GM23248 (cell line): ENCODE results near the gene CCDC92.

Experiments
- EZH2 ChIP-seq: fragments of 200-600 bp; sonication (generic); IDR thresholded peaks from 2 replicates; pipeline ENCODE4 v1.6.1; 2018; ENCODE audit warnings: antibody characterized with exemption, mild to moderate bottlenecking; ENCODE audit not compliant: insufficient read depth, poor library complexity, severe bottlenecking
- EZH2phosphoT487 ChIP-seq: fragments of 200-600 bp; sonication (generic); IDR thresholded peaks from 2 replicates; pipeline ENCODE4 v1.6.1; 2018; ENCODE audit warnings: antibody characterized with exemption, moderate library complexity, mild to moderate bottlenecking, low read depth; ENCODE audit not compliant: insufficient read depth

DNA sequence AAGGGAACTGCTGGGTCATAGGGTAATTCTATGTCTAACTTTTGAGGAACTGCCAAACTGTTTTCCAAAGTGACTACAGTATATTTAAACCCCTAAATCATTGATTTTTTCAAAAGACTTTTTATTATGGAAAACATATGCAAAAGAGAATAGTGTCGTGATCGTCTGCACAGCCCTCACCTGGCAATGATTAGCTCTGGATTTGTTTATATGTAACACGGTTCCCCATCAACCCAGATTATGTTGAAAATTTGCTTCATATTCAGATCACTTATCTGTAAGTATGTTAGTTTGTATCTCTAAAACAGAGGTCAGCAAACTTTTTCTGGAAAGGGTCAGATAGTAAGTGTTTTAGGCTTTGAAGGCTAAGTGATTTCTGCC, 52.7 kb downstream of the CCDC92 start:
- TF ChIP-seq EZH2 (no peak), EZH2phosphoT487 (no peak)
